Measurements from ENCODE around the gene TMOD2. TPM values are rescaled to one million over a fixed set of nuclear protein-coding genes. Genes with fewer than 3 reads are reported as not detected.

Gene TMOD2
- total RNA-seq, 2 experiments from 2014 or later: 5.6 to 6.9 TPM

- no peaks in the 10 kb centered on the region for H3K27me3 Mint-ChIP-seq
- Histone ChIP-seq H3K27me3 (ENCODE audit: control insufficient read depth in 1 of 2, insufficient read depth in 2 of 2, low read length in 2 of 2) (no peaks in the 10 kb centered on the region), H3K4me1 (ENCODE audit: insufficient read depth, low read length) (peaks cover 33% of the 10 kb centered on the region), H3K27ac (ENCODE audit: low read depth in 1 of 2, low read length in 2 of 2) (no peak overlapping the region), H3K4me3 (ENCODE audit: low read length) (no peak overlapping the region), H3K36me3 (ENCODE audit: insufficient read depth, low read length) (no peaks in the 10 kb centered on the region), H3K9me3 (ENCODE audit: control insufficient read depth in 1 of 2, insufficient read depth in 1 of 2, low read length in 2 of 2) (no peaks in the 10 kb centered on the region)
- DNase-seq (peak in 2 of 14 experiments; percentile 20 to 33), ATAC-seq (ENCODE audit: poor library complexity) (peak; percentile 39)
- CTCF ChIA-PET: no interaction called here
- H3K36me3 Mint-ChIP-seq (ENCODE audit: low read depth): no peaks in the 10 kb centered on the region
- no peak for TF ChIP-seq CTCF (IDR thresholded peaks at IDR 0.05)
- no peaks in the 10 kb centered on the region for H3K9me3 Mint-ChIP-seq
- H3K4me3 Mint-ChIP-seq: peak overlapping the region; percentile 46
- POLR2A ChIA-PET: interaction anchor here (1.0 kb wide), 1 partner anchor 16 kb away, joined by 3 read pairs; no protein-coding TSS in a partner anchor
- intact Hi-C loops (cut with DNase I, micrococcal nuclease): no loop called here
- peak overlapping the region; percentile 70 for H3K27ac Mint-ChIP-seq
- H3K4me1 Mint-ChIP-seq (ENCODE audit: low read depth): peaks cover 94% of the 10 kb centered on the region
Measured at GRCh38 chr15:51846463-51847230, 95.2 kb downstream of the TMOD2 start.

GRCh38 chr15:51848811-51849210 lies 97.4 kb downstream of the TMOD2 start:
- ATAC-seq (ENCODE audit: poor library complexity) (no peak), DNase-seq (no peak)
- no peaks in the 10 kb centered on the region for H3K9me3 ChIP-seq (ENCODE audit: control insufficient read depth in 1 of 2, insufficient read depth in 1 of 2, low read length in 2 of 2)
- intact Hi-C loops (cut with DNase I, micrococcal nuclease): no loop called here
- no peak overlapping the region for H3K27ac ChIP-seq (ENCODE audit: low read depth in 1 of 2, low read length in 2 of 2)
- Mint-ChIP-seq H3K4me1 (ENCODE audit: low read depth) (peaks cover 92% of the 10 kb centered on the region), H3K9me3 (no peaks in the 10 kb centered on the region), H3K27me3 (no peaks in the 10 kb centered on the region), H3K4me3 (no peak overlapping the region), H3K27ac (peak overlapping the region; percentile 42), H3K36me3 (ENCODE audit: low read depth) (no peaks in the 10 kb centered on the region)
- ChIA-PET POLR2A (no interaction called here), CTCF (no interaction called here)
- no peaks in the 10 kb centered on the region for H3K36me3 ChIP-seq (ENCODE audit: insufficient read depth, low read length)
- no peak overlapping the region for H3K4me3 ChIP-seq (ENCODE audit: low read length)
- TF ChIP-seq CTCF (IDR thresholded peaks at IDR 0.05): no peak
- no peaks in the 10 kb centered on the region for H3K27me3 ChIP-seq (ENCODE audit: control insufficient read depth in 1 of 2, insufficient read depth in 2 of 2, low read length in 2 of 2)
- peaks cover 28% of the 10 kb centered on the region for H3K4me1 ChIP-seq (ENCODE audit: insufficient read depth, low read length)

GRCh38 chr15:51849860-51850259 lies 98.5 kb downstream of the TMOD2 start:
- Histone ChIP-seq H3K36me3 (ENCODE audit: insufficient read depth, low read length) (no peaks in the 10 kb centered on the region), H3K27me3 (ENCODE audit: control insufficient read depth in 1 of 2, insufficient read depth in 2 of 2, low read length in 2 of 2) (no peaks in the 10 kb centered on the region), H3K27ac (ENCODE audit: low read depth in 1 of 2, low read length in 2 of 2) (no peak overlapping the region), H3K9me3 (ENCODE audit: control insufficient read depth in 1 of 2, insufficient read depth in 1 of 2, low read length in 2 of 2) (no peaks in the 10 kb centered on the region), H3K4me3 (ENCODE audit: low read length) (no peak overlapping the region), H3K4me1 (ENCODE audit: insufficient read depth, low read length) (peaks cover 28% of the 10 kb centered on the region)
- DNase-seq: no peak
- Mint-ChIP-seq H3K36me3 (ENCODE audit: low read depth) (no peaks in the 10 kb centered on the region), H3K27ac (peak overlapping the region; percentile 3), H3K9me3 (no peaks in the 10 kb centered on the region), H3K4me3 (no peak overlapping the region), H3K27me3 (no peaks in the 10 kb centered on the region), H3K4me1 (ENCODE audit: low read depth) (peaks cover 92% of the 10 kb centered on the region)
- intact Hi-C loops (cut with DNase I, micrococcal nuclease): no loop called here
- TF ChIP-seq CTCF (IDR thresholded peaks at IDR 0.05): no peak
- ChIA-PET POLR2A (no interaction called here), CTCF (no interaction called here)
- ATAC-seq (ENCODE audit: poor library complexity): no peak

Measured in CD4-positive, alpha-beta T cell (primary cell).